ENCODE measurements around the gene CCNL2.

The CCNL2 gene

DNA sequence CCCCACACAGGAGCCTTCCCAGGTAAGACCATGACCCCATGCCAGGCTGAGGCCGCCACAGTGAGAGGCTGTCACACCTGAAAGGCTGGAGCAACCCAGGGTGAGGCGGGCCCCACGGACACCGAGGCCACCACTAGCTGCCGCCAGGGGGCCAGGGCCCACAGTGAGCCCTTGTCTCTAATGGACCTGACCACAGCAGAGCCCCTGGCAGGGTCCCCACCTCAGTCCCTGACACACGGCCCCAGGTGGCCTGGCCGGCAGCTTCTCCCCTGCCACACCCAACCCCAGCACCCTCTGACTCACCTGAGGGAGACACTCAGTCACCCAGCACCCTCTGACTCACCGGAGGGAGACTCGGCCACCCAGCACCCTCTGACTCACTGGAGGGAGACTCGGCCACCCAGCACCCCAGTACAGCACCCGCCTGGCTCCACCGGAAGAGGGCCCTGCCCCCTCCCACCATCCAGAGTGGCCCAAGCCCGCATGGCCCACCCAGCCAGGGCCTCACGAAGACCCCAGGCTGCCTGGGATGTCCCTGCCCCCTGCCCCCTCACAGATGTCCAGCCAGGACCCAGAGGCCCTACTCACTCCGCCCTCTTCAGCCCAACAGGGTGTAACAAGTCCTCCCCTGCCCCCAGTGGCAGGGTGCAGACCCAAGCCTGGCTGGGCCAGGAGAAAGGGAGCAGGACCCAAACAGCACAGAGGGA lies 54.3 kb downstream of the CCNL2 start:
- DNase-seq: no peak

DNA sequence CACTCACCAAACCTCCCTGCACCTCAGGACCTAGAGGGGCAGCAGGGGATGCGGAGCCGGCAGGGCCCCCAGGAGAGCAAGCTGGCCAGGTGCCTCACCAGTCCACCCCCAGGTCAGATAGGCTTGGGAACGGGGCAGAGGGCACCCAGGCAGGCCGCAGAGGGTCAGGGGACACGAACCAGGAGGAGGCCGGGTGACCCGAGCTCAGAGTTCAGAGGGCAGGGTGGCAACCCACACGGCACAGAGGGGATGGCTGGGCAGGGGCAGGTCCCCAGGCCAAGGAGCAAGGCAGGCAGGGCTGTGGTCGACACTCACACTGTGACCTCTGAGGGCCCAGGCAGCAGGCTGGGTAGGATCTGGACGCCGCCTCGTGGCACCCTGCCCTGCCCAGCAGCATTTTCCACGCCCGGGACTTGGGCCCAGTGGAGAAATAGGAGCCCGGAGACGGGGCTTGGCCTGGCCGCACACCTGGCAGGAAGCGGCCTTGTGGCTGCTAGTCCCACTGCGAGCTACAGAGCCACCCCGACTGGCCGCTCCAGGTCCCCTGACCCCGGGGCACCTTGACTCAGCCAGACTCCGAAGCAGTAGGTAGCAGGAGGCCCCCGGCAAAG lies 55.2 kb downstream of the CCNL2 start:
- no peak for DNase-seq

DNA sequence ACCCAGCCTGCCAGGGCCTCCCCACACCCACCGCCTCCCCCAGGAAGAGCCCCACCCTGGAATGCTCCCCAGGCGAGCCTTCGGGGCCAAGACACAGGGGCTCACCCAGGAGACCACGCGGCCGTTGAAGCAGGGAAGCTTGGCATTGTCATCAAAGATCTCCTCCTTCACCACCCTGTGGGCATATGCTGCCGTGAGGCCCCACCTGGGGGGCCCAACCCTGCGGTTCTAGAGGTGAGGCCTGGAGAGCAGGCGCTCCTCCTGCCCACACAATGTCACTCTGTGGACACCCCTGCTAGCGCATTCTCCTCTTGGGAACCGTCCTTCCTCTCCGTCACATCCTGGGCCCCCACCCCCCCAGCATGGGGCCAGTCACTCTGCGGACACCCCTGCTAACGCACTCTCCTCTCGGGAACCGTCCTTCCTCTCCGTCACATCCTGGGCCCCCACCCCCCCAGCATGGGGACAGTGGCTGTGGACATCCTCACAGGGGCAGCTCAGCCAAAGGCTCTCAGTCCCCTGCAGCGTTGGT lies 56.5 kb downstream of the CCNL2 start:
- no peak for DNase-seq

DNA sequence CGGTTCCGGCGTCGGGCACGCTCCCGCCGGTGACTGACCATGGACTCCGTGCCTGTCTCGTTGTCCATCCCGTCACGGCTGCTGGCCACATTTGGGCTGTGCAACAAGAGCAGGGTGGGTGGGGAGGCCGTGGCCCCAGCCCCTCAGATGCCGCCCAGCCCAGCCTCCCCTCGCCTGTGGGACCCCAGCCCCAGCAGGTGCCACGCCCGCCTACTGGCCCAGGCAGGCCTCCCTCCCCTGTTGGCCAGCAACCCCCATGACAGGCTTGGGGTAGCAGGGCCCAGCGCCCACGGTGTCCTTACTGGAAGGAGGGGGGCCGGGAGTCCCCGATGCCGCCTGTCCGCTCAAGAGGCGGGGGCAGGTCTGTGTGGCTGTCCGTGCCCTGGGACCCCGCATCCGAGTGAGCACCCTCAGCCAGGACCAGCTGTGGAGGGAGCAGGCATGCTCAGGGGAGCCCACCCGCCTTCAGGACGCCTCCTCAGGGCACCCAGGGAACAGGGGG lies 57.0 kb downstream of the CCNL2 start:
- DNase-seq: no peak

- DNase-seq: no peak
Observed at GRCh38 chr1:1341549-1342021, 57.5 kb downstream of the CCNL2 start.

- no peak for DNase-seq
Observed at GRCh38 chr1:1340791-1341548, 58.2 kb downstream of the CCNL2 start.

- DNase-seq: no peak
Observed at GRCh38 chr1:1340185-1340584, 59.0 kb downstream of the CCNL2 start.

GRCh38 chr1:1338278-1338677 lies 60.9 kb downstream of the CCNL2 start:
- no peak for DNase-seq

GRCh38 chr1:1337793-1338147 lies 61.4 kb downstream of the CCNL2 start:
- DNase-seq: no peak

- no peak for DNase-seq
Observed at GRCh38 chr1:1336931-1337792, 62.0 kb downstream of the CCNL2 start.

GRCh38 chr1:1336446-1336845 lies 62.7 kb downstream of the CCNL2 start:
- DNase-seq: no peak

GRCh38 chr1:1335792-1336248 lies 63.3 kb downstream of the CCNL2 start:
- no peak for DNase-seq

All from right kidney (tissue), 1 donor.